ENCODE measurements around the gene COQ4.
A peak's percentile ranks its signal among the peaks of the same experiment; 100 is the strongest.

DNA sequence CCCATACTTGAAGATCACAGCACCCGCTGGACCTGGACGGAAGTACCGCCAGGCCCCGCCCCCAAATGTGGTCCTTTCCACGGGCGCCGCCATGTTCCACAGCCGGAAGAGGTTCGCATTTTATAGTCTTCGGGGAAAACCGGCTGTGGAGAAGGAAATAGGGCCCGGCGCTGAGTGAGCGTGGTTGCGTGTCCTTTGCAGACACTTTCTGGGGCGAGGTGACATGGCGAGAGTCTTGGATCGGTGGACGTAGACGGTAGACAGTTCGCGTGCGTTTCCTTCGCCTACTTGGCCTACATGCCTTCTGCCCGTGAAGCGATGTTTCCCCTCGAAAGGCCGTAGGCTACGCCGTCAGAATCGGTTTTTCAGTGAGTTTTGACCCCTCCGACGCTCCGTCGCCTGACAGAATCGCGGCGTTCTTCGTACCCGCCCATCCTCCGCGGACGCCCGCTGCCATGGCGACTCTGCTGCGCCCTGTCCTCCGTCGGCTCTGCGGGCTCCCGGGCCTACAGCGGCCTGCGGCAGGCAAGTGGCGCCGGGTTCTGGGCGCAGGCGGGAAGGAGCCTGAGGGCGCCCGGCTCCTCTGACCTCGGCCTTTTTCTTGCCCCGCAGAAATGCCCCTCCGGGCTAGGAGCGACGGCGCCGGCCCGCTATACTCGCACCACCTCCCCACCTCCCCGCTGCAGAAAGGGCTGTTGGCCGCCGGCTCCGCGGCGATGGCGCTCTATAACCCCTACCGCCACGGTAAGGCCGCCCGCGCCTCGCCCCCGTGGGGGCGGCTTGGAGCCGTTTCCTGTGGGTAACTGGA, at the start of gene COQ4, which contains the start of gene TRUB2:
- TF ChIP-seq, protein P1, sequence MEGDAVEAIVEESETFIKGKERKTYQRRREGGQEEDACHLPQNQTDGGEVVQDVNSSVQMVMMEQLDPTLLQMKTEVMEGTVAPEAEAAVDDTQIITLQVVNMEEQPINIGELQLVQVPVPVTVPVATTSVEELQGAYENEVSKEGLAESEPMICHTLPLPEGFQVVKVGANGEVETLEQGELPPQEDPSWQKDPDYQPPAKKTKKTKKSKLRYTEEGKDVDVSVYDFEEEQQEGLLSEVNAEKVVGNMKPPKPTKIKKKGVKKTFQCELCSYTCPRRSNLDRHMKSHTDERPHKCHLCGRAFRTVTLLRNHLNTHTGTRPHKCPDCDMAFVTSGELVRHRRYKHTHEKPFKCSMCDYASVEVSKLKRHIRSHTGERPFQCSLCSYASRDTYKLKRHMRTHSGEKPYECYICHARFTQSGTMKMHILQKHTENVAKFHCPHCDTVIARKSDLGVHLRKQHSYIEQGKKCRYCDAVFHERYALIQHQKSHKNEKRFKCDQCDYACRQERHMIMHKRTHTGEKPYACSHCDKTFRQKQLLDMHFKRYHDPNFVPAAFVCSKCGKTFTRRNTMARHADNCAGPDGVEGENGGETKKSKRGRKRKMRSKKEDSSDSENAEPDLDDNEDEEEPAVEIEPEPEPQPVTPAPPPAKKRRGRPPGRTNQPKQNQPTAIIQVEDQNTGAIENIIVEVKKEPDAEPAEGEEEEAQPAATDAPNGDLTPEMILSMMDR (IDR thresholded peaks at IDR 0.05) = no peak
- TF ChIP-seq, protein P2, sequence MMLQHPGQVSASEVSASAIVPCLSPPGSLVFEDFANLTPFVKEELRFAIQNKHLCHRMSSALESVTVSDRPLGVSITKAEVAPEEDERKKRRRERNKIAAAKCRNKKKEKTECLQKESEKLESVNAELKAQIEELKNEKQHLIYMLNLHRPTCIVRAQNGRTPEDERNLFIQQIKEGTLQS (CRISPR knock-in tag; conservative IDR thresholded peaks at IDR 0.05) = no peak
- TF ChIP-seq, protein P3, sequence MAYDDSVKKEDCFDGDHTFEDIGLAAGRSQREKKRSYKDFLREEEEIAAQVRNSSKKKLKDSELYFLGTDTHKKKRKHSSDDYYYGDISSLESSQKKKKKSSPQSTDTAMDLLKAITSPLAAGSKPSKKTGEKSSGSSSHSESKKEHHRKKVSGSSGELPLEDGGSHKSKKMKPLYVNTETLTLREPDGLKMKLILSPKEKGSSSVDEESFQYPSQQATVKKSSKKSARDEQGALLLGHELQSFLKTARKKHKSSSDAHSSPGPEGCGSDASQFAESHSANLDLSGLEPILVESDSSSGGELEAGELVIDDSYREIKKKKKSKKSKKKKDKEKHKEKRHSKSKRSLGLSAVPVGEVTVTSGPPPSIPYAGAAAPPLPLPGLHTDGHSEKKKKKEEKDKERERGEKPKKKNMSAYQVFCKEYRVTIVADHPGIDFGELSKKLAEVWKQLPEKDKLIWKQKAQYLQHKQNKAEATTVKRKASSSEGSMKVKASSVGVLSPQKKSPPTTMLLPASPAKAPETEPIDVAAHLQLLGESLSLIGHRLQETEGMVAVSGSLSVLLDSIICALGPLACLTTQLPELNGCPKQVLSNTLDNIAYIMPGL (CRISPR knock-in tag; IDR thresholded peaks at IDR 0.05) = peak; percentile 96
- TF ChIP-seq, protein P4, sequence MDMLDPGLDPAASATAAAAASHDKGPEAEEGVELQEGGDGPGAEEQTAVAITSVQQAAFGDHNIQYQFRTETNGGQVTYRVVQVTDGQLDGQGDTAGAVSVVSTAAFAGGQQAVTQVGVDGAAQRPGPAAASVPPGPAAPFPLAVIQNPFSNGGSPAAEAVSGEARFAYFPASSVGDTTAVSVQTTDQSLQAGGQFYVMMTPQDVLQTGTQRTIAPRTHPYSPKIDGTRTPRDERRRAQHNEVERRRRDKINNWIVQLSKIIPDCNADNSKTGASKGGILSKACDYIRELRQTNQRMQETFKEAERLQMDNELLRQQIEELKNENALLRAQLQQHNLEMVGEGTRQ (CRISPR knock-in tag; IDR thresholded peaks at IDR 0.05) = no peak
- TF ChIP-seq NR3C1 (CRISPR knock-in tag; conservative IDR thresholded peaks at IDR 0.05; ENCODE audit: low read depth) = no peak
- TF ChIP-seq RELA (CRISPR knock-in tag; IDR thresholded peaks at IDR 0.05; ENCODE audit: borderline replicate concordance) = 0 out of 2 replicates have a peak, but pooled peaks have one; percentile 51
- peak; percentile 47; the same call in 1 of the 2 replicates for TF ChIP-seq ESRRA (CRISPR knock-in tag; IDR thresholded peaks at IDR 0.05; ENCODE audit: borderline replicate concordance)
- TF ChIP-seq ZNF138 (CRISPR knock-in tag; conservative IDR thresholded peaks at IDR 0.05) = no peak
- no peak for TF ChIP-seq JUN (CRISPR knock-in tag; IDR thresholded peaks at IDR 0.05)
- TF ChIP-seq, protein P5, sequence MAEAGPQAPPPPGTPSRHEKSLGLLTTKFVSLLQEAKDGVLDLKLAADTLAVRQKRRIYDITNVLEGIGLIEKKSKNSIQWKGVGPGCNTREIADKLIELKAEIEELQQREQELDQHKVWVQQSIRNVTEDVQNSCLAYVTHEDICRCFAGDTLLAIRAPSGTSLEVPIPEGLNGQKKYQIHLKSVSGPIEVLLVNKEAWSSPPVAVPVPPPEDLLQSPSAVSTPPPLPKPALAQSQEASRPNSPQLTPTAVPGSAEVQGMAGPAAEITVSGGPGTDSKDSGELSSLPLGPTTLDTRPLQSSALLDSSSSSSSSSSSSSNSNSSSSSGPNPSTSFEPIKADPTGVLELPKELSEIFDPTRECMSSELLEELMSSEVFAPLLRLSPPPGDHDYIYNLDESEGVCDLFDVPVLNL (CRISPR knock-in tag; IDR thresholded peaks at IDR 0.05; ENCODE audit: borderline replicate concordance, low read depth) = no peak
- TF ChIP-seq ATF1 (CRISPR knock-in tag; IDR thresholded peaks at IDR 0.05) = no peak
